Nephron progenitor cell (in vitro differentiated cells): ENCODE data around the gene CTRB2.

Source experiments
- DNase-seq: peaks from one replicate; pipeline ENCODE4 v3.0.0; 2021
- H3K27ac Mint-ChIP-seq: 2 replicates; pipeline ENCODE4 v1.8.0; 2021; ENCODE audit warnings: mild to moderate bottlenecking, moderate library complexity, mixed read lengths
- H3K27me3 Mint-ChIP-seq: 2 replicates; pipeline ENCODE4 v1.8.0; 2021; ENCODE audit warnings: mild to moderate bottlenecking, low read depth, mixed read lengths; ENCODE audit not compliant: poor library complexity
- H3K36me3 Mint-ChIP-seq: 2 replicates; pipeline ENCODE4 v1.8.0; 2021; ENCODE audit warnings: low read depth, mixed read lengths
- H3K4me1 Mint-ChIP-seq: 2 replicates; pipeline ENCODE4 v1.8.0; 2021; ENCODE audit warnings: mixed read lengths
- H3K4me3 Mint-ChIP-seq: 2 replicates; pipeline ENCODE4 v1.8.0; 2021; ENCODE audit warnings: mild to moderate bottlenecking, moderate library complexity, mixed read lengths
- H3K9me3 Mint-ChIP-seq: 2 replicates; pipeline ENCODE4 v1.8.0; 2021; ENCODE audit warnings: mild to moderate bottlenecking, moderate library complexity, mixed read lengths
- CTCF ChIP-seq: fragments of 200-600 bp; sonication (generic); IDR thresholded peaks from 2 replicates; pipeline ENCODE4 v1.5.0; 2021; ENCODE audit warnings: antibody characterized with exemption

The CTRB2 gene

GRCh38 chr16:75197522-75198134, 9.3 kb downstream of the CTRB2 start:
- Mint-ChIP-seq H3K9me3 (no peaks in the 10 kb centered on the region), H3K4me3 (no peak overlapping the region), H3K4me1 (peaks cover 12% of the 10 kb centered on the region), H3K36me3 (no peaks in the 10 kb centered on the region), H3K27ac (no peak overlapping the region), H3K27me3 (peaks cover 19% of the 10 kb centered on the region)
- no peak for DNase-seq
- no peak for TF ChIP-seq CTCF

GRCh38 chr16:75196836-75197235, 10.1 kb downstream of the CTRB2 start:
- peaks cover 16% of the 10 kb centered on the region for H3K4me1 Mint-ChIP-seq
- DNase-seq, result no peak
- H3K27ac Mint-ChIP-seq, result no peak overlapping the region
- H3K36me3 Mint-ChIP-seq, result no peaks in the 10 kb centered on the region
- TF ChIP-seq CTCF, result no peak
- H3K4me3 Mint-ChIP-seq, result no peak overlapping the region
- peaks cover 21% of the 10 kb centered on the region for H3K27me3 Mint-ChIP-seq
- H3K9me3 Mint-ChIP-seq, result no peaks in the 10 kb centered on the region

GRCh38 chr16:75195811-75196790, 10.9 kb downstream of the CTRB2 start:
- peaks cover 18% of the 10 kb centered on the region for H3K27me3 Mint-ChIP-seq
- no peak for DNase-seq
- H3K36me3 Mint-ChIP-seq, result no peaks in the 10 kb centered on the region
- no peak overlapping the region for H3K4me3 Mint-ChIP-seq
- no peaks in the 10 kb centered on the region for H3K9me3 Mint-ChIP-seq
- TF ChIP-seq CTCF, result no peak
- H3K27ac Mint-ChIP-seq, result no peak overlapping the region
- H3K4me1 Mint-ChIP-seq, result peaks cover 16% of the 10 kb centered on the region

GRCh38 chr16:75193730-75194444, 13.1 kb downstream of the CTRB2 start:
- H3K4me3 Mint-ChIP-seq, result no peak overlapping the region
- peaks cover 20% of the 10 kb centered on the region for H3K27me3 Mint-ChIP-seq
- H3K36me3 Mint-ChIP-seq, result no peaks in the 10 kb centered on the region
- TF ChIP-seq CTCF, result no peak
- no peak for DNase-seq
- H3K27ac Mint-ChIP-seq, result peak overlapping the region; percentile 77
- peaks cover 7% of the 10 kb centered on the region for H3K9me3 Mint-ChIP-seq
- peaks cover 16% of the 10 kb centered on the region for H3K4me1 Mint-ChIP-seq

- Mint-ChIP-seq H3K36me3 (no peaks in the 10 kb centered on the region), H3K9me3 (peaks cover 11% of the 10 kb centered on the region), H3K27me3 (peaks cover 19% of the 10 kb centered on the region), H3K4me3 (no peak overlapping the region), H3K4me1 (peaks cover 14% of the 10 kb centered on the region), H3K27ac (no peak overlapping the region)
- no peak for DNase-seq
- TF ChIP-seq CTCF, result no peak
Measured at GRCh38 chr16:75193265-75193650, 13.7 kb downstream of the CTRB2 start.
